Natural killer cell treated with Interleukin-12 subunit alpha and Interleukin-12 subunit beta and Interleukin-15 and Interleukin-18, amount 100 ng/mL, for 72 hours (primary cell): Measurements from ENCODE around the gene CDKAL1. TPM values are rescaled to one million over a fixed set of nuclear protein-coding genes. Genes with fewer than 3 reads are reported as not detected.
"Not testable (repeated sequence)": the region's sequence is repeated elsewhere in the genome, so short reads cannot be mapped to it uniquely, and the experiment has no call there.

ENCODE experiments used
- ATAC-seq, 2 donors: fragments of 150-1000 bp; cut with Tn5 transposase in 1 of 2; sonication (Bioruptor Pico), chemical (Tn5 transposase) in 1 of 2; 2 replicates each; pipeline ENCODE4 v1.10.0; 2021
- DNase-seq: peaks from one replicate; pipeline ENCODE4 v3.0.0; 2022; ENCODE audit warnings: low spot score
- H3K27ac Mint-ChIP-seq, 2 donors: 1 replicate in 1 of 2; 2 replicates in 1 of 2; pipeline ENCODE4 v1.8.0; 2022; ENCODE audit warnings: mixed read lengths in 2 of 2, mild to moderate bottlenecking in 1 of 2, moderate library complexity in 1 of 2
- H3K27me3 Mint-ChIP-seq, 2 donors: 1 replicate in 1 of 2; 2 replicates in 1 of 2; pipeline ENCODE4 v1.8.0; 2022; ENCODE audit warnings: mixed read lengths in 2 of 2
- H3K36me3 Mint-ChIP-seq: one replicate; pipeline ENCODE4 v1.8.0; 2022; ENCODE audit warnings: mixed read lengths
- H3K4me1 Mint-ChIP-seq, 2 donors: 1 replicate in 1 of 2; 2 replicates in 1 of 2; pipeline ENCODE4 v1.8.0; 2022; ENCODE audit warnings: low read depth in 2 of 2, mixed read lengths in 2 of 2, mild to moderate bottlenecking in 1 of 2
- H3K4me3 Mint-ChIP-seq: one replicate; pipeline ENCODE4 v1.8.0; 2022; ENCODE audit warnings: mixed read lengths
- H3K9me3 Mint-ChIP-seq: 2 replicates; pipeline ENCODE4 v1.8.0; 2022; ENCODE audit warnings: mixed read lengths
- total RNA-seq, 2 donors: library from RNA; stranded (reverse); gene quantifications; one replicate each; pipeline ENCODE4 v1.2.3, GENCODE V29; 2022

The CDKAL1 gene
- total RNA-seq, 2 donors from 2014 or later: 33.7 to 43.8 TPM

GRCh38 chr6:20538131-20538662, 3.9 kb downstream of the CDKAL1 start:
- peaks cover 26% of the 10 kb centered on the region for H3K36me3 Mint-ChIP-seq
- no peak overlapping the region for H3K4me3 Mint-ChIP-seq
- ATAC-seq (no peak), DNase-seq (no peak)
- no peak overlapping the region for H3K27ac Mint-ChIP-seq
- H3K9me3 Mint-ChIP-seq: no peaks in the 10 kb centered on the region
- H3K4me1 Mint-ChIP-seq: peaks cover 43 to 62% of the 10 kb centered on the region in 2 donors
- H3K27me3 Mint-ChIP-seq: no peaks in the 10 kb centered on the region

GRCh38 chr6:20538907-20539306, 4.7 kb downstream of the CDKAL1 start:
- Mint-ChIP-seq H3K9me3 (no peaks in the 10 kb centered on the region), H3K4me3 (no peak overlapping the region), H3K4me1 (peaks cover 41 to 59% of the 10 kb centered on the region in 2 donors), H3K27me3 (no peaks in the 10 kb centered on the region), H3K36me3 (peaks cover 26% of the 10 kb centered on the region), H3K27ac (no peak overlapping the region)
- DNase-seq: no peak
- ATAC-seq: no peak

GRCh38 chr6:20539387-20539786, 5.1 kb downstream of the CDKAL1 start:
- Mint-ChIP-seq H3K27me3 (no peaks in the 10 kb centered on the region), H3K36me3 (peaks cover 26% of the 10 kb centered on the region), H3K9me3 (no peaks in the 10 kb centered on the region), H3K27ac (no peak overlapping the region), H3K4me3 (no peak overlapping the region), H3K4me1 (peaks cover 38 to 54% of the 10 kb centered on the region in 2 donors)
- no peak for ATAC-seq
- no peak for DNase-seq

- H3K27ac Mint-ChIP-seq: no peak overlapping the region
- H3K27me3 Mint-ChIP-seq: no peaks in the 10 kb centered on the region
- H3K36me3 Mint-ChIP-seq: peaks cover 32% of the 10 kb centered on the region
- no peak overlapping the region for H3K4me3 Mint-ChIP-seq
- peaks cover 37 to 45% of the 10 kb centered on the region in 2 donors for H3K4me1 Mint-ChIP-seq
- DNase-seq: no peak
- no peak for ATAC-seq
- no peaks in the 10 kb centered on the region for H3K9me3 Mint-ChIP-seq
Measured at GRCh38 chr6:20540683-20541082, 6.4 kb downstream of the CDKAL1 start.

- no peak for ATAC-seq
- Mint-ChIP-seq H3K4me3 (no peak overlapping the region), H3K4me1 (peaks cover 30 to 38% of the 10 kb centered on the region in 2 donors), H3K36me3 (peaks cover 34% of the 10 kb centered on the region), H3K9me3 (no peaks in the 10 kb centered on the region), H3K27me3 (no peaks in the 10 kb centered on the region), H3K27ac (no peak overlapping the region)
- DNase-seq: no peak
Measured at GRCh38 chr6:20541382-20541781, 7.1 kb downstream of the CDKAL1 start.

GRCh38 chr6:20542927-20543602, 8.8 kb downstream of the CDKAL1 start:
- no peak for DNase-seq

GRCh38 chr6:20548264-20548663, 14.0 kb downstream of the CDKAL1 start:
- Mint-ChIP-seq H3K4me1 (peaks cover 2 to 12% of the 10 kb centered on the region in 2 donors), H3K27ac (no peak overlapping the region), H3K27me3 (no peaks in the 10 kb centered on the region), H3K9me3 (no peaks in the 10 kb centered on the region), H3K4me3 (no peak overlapping the region), H3K36me3 (peaks cover 18% of the 10 kb centered on the region)
- no peak for ATAC-seq
- DNase-seq: no peak

More at GRCh38 chr6:20542927-20543602, 8.8 kb downstream of the CDKAL1 start:
- peak overlapping the region in 1 of 2 donors; percentile 34 for H3K27ac Mint-ChIP-seq
- no peaks in the 10 kb centered on the region for H3K27me3 Mint-ChIP-seq
- peak overlapping the region; percentile 12 for H3K4me3 Mint-ChIP-seq
- peaks cover 30% of the 10 kb centered on the region for H3K36me3 Mint-ChIP-seq
- H3K9me3 Mint-ChIP-seq: no peaks in the 10 kb centered on the region
- peak; percentile 68 to 93 for ATAC-seq
- H3K4me1 Mint-ChIP-seq: peaks cover 26 to 29% of the 10 kb centered on the region in 2 donors

- H3K27me3 Mint-ChIP-seq, H3K9me3 Mint-ChIP-seq, H3K27ac Mint-ChIP-seq, H3K4me3 Mint-ChIP-seq, DNase-seq, ATAC-seq: not testable (repeated sequence)
- Mint-ChIP-seq H3K36me3 (peaks cover 18% of the 10 kb centered on the region), H3K4me1 (peaks cover 0 to 10% of the 10 kb centered on the region in 2 donors)
Measured at GRCh38 chr6:20549398-20549797, 15.1 kb downstream of the CDKAL1 start.

- no peaks in the 10 kb centered on the region for H3K27me3 Mint-ChIP-seq
- no peak overlapping the region for H3K4me3 Mint-ChIP-seq
- H3K27ac Mint-ChIP-seq: no peak overlapping the region
- H3K36me3 Mint-ChIP-seq: peaks cover 11% of the 10 kb centered on the region
- peaks cover 4 to 5% of the 10 kb centered on the region in 2 donors for H3K4me1 Mint-ChIP-seq
- DNase-seq (no peak), ATAC-seq (no peak)
- H3K9me3 Mint-ChIP-seq: no peaks in the 10 kb centered on the region
Measured at GRCh38 chr6:20554326-20554725, 20.1 kb downstream of the CDKAL1 start.

GRCh38 chr6:20554817-20555216, 20.6 kb downstream of the CDKAL1 start:
- H3K27me3 Mint-ChIP-seq: no peaks in the 10 kb centered on the region
- no peaks in the 10 kb centered on the region for H3K9me3 Mint-ChIP-seq
- H3K4me3 Mint-ChIP-seq: no peak overlapping the region
- H3K36me3 Mint-ChIP-seq: peaks cover 11% of the 10 kb centered on the region
- DNase-seq (no peak), ATAC-seq (no peak)
- H3K27ac Mint-ChIP-seq: no peak overlapping the region
- peaks cover 4 to 5% of the 10 kb centered on the region in 2 donors for H3K4me1 Mint-ChIP-seq

- Mint-ChIP-seq H3K9me3 (no peaks in the 10 kb centered on the region), H3K4me1 (peaks cover 0 to 4% of the 10 kb centered on the region in 2 donors), H3K4me3 (no peak overlapping the region), H3K27ac (no peak overlapping the region), H3K27me3 (no peaks in the 10 kb centered on the region), H3K36me3 (peaks cover 5% of the 10 kb centered on the region)
- no peak for ATAC-seq
- DNase-seq: no peak
Measured at GRCh38 chr6:20559924-20560551, 25.8 kb downstream of the CDKAL1 start.

GRCh38 chr6:20563377-20563776, 29.1 kb downstream of the CDKAL1 start:
- peaks cover 3% of the 10 kb centered on the region for H3K36me3 Mint-ChIP-seq
- no peak overlapping the region for H3K4me3 Mint-ChIP-seq
- peaks cover 0 to 8% of the 10 kb centered on the region in 2 donors for H3K4me1 Mint-ChIP-seq
- H3K27me3 Mint-ChIP-seq: no peaks in the 10 kb centered on the region
- ATAC-seq (no peak), DNase-seq (no peak)
- H3K9me3 Mint-ChIP-seq: no peaks in the 10 kb centered on the region
- H3K27ac Mint-ChIP-seq: no peak overlapping the region

GRCh38 chr6:20564269-20564668, 30.0 kb downstream of the CDKAL1 start:
- Mint-ChIP-seq H3K9me3 (no peaks in the 10 kb centered on the region), H3K4me3 (no peak overlapping the region), H3K4me1 (peaks cover 0 to 11% of the 10 kb centered on the region in 2 donors), H3K27me3 (no peaks in the 10 kb centered on the region), H3K27ac (no peak overlapping the region), H3K36me3 (peaks cover 7% of the 10 kb centered on the region)
- no peak for ATAC-seq
- no peak for DNase-seq

- H3K36me3 Mint-ChIP-seq: peaks cover 7% of the 10 kb centered on the region
- H3K27me3 Mint-ChIP-seq: no peaks in the 10 kb centered on the region
- no peak for DNase-seq
- peak in 1 of 2 donors; percentile 52 for ATAC-seq
- no peaks in the 10 kb centered on the region for H3K9me3 Mint-ChIP-seq
- H3K4me3 Mint-ChIP-seq: no peak overlapping the region
- peak overlapping the region in 1 of 2 donors; percentile 32 for H3K27ac Mint-ChIP-seq
- H3K4me1 Mint-ChIP-seq: peaks cover 0 to 11% of the 10 kb centered on the region in 2 donors
Measured at GRCh38 chr6:20564777-20565176, 30.5 kb downstream of the CDKAL1 start.
